ENCODE results near the gene LSAMP. TPM values are rescaled to one million over a fixed set of nuclear protein-coding genes. Genes with fewer than 3 reads are reported as not detected.

Gene LSAMP
- total RNA-seq, 4 donors from 2014 or later: 4.3 to 5.2 (median 5.0) TPM

- no peak for DNase-seq (ENCODE audit: low spot score in 2 of 2)
- no peaks in the 10 kb centered on the region for H3K36me3 ChIP-seq
- WGBS: 59% methylated on average over 3 of the region's 3 CpGs
- TF ChIP-seq, protein P1, sequence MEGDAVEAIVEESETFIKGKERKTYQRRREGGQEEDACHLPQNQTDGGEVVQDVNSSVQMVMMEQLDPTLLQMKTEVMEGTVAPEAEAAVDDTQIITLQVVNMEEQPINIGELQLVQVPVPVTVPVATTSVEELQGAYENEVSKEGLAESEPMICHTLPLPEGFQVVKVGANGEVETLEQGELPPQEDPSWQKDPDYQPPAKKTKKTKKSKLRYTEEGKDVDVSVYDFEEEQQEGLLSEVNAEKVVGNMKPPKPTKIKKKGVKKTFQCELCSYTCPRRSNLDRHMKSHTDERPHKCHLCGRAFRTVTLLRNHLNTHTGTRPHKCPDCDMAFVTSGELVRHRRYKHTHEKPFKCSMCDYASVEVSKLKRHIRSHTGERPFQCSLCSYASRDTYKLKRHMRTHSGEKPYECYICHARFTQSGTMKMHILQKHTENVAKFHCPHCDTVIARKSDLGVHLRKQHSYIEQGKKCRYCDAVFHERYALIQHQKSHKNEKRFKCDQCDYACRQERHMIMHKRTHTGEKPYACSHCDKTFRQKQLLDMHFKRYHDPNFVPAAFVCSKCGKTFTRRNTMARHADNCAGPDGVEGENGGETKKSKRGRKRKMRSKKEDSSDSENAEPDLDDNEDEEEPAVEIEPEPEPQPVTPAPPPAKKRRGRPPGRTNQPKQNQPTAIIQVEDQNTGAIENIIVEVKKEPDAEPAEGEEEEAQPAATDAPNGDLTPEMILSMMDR (IDR thresholded peaks at IDR 0.05): no peak
- no peak for TF ChIP-seq EP300 (IDR thresholded peaks at IDR 0.05)
- no peak for TF ChIP-seq POLR2A (IDR thresholded peaks at IDR 0.05)
- no peak for TF ChIP-seq POLR2AphosphoS5 (IDR thresholded peaks at IDR 0.05)
- no peaks in the 10 kb centered on the region for H3K9me3 ChIP-seq
- H3K27me3 ChIP-seq: no peaks in the 10 kb centered on the region
- no peak overlapping the region for H3K27ac ChIP-seq
- no peak overlapping the region for H3K4me3 ChIP-seq
- H3K4me1 ChIP-seq: no peaks in the 10 kb centered on the region
Measured at GRCh38 chr3:116188231-116188785, 257.0 kb downstream of the LSAMP start.

DNA sequence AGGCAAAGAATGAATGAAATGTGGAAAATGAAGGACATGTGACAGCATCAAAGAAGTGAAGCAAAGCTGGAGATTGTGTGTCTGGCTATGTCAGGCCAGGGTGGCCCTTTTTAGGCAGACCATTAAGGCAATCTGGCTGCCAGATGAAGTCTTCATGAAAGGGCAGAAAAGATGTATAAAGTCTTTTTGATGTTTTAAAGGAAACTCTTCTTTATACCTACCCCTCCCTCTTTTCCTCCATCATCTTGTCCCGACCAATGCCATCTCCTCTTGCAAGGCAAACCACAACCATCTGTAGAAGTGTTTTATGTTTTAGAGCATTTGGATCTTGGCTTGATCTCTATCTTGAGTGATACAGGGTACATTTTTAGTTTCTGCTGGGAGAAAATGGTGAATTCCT, 259.2 kb downstream of the LSAMP start:
- 35% methylated on average over 1 of the region's 1 CpG for WGBS
- no peak for DNase-seq (ENCODE audit: low spot score in 2 of 2)
- Histone ChIP-seq H3K4me3 (no peak overlapping the region), H3K27me3 (no peaks in the 10 kb centered on the region), H3K9me3 (no peaks in the 10 kb centered on the region), H3K27ac (no peak overlapping the region), H3K4me1 (no peaks in the 10 kb centered on the region), H3K36me3 (no peaks in the 10 kb centered on the region)
- TF ChIP-seq POLR2AphosphoS5 (IDR thresholded peaks at IDR 0.05) (no peak), EP300 (IDR thresholded peaks at IDR 0.05) (no peak), POLR2A (IDR thresholded peaks at IDR 0.05) (no peak)
- TF ChIP-seq, protein P1 (IDR thresholded peaks at IDR 0.05): no peak

- Histone ChIP-seq H3K27ac (no peak overlapping the region), H3K36me3 (no peaks in the 10 kb centered on the region), H3K4me3 (no peak overlapping the region), H3K27me3 (no peaks in the 10 kb centered on the region), H3K4me1 (no peaks in the 10 kb centered on the region), H3K9me3 (no peaks in the 10 kb centered on the region)
- TF ChIP-seq, protein P1 (IDR thresholded peaks at IDR 0.05): no peak
- TF ChIP-seq POLR2AphosphoS5 (IDR thresholded peaks at IDR 0.05) (no peak), POLR2A (IDR thresholded peaks at IDR 0.05) (no peak), EP300 (IDR thresholded peaks at IDR 0.05) (no peak)
- DNase-seq (ENCODE audit: low spot score in 2 of 2): no peak
Measured at GRCh38 chr3:116181159-116181558, 264.1 kb downstream of the LSAMP start.

- Histone ChIP-seq H3K27me3 (no peaks in the 10 kb centered on the region), H3K9me3 (no peaks in the 10 kb centered on the region), H3K4me3 (no peak overlapping the region), H3K27ac (no peak overlapping the region), H3K36me3 (no peaks in the 10 kb centered on the region), H3K4me1 (no peaks in the 10 kb centered on the region)
- TF ChIP-seq EP300 (IDR thresholded peaks at IDR 0.05): no peak
- TF ChIP-seq, protein P1 (IDR thresholded peaks at IDR 0.05): no peak
- no peak for TF ChIP-seq POLR2A (IDR thresholded peaks at IDR 0.05)
- no peak for TF ChIP-seq POLR2AphosphoS5 (IDR thresholded peaks at IDR 0.05)
- DNase-seq (ENCODE audit: low spot score in 2 of 2): no peak
- 69% methylated on average over 1 of the region's 1 CpG for WGBS
Measured at GRCh38 chr3:116179091-116179490, 266.2 kb downstream of the LSAMP start.

GRCh38 chr3:116176974-116177555, 268.2 kb downstream of the LSAMP start:
- DNase-seq (ENCODE audit: low spot score in 2 of 2): no peak
- Histone ChIP-seq H3K27ac (no peak overlapping the region), H3K9me3 (no peaks in the 10 kb centered on the region), H3K4me3 (no peak overlapping the region), H3K4me1 (no peaks in the 10 kb centered on the region), H3K36me3 (no peaks in the 10 kb centered on the region), H3K27me3 (no peaks in the 10 kb centered on the region)
- TF ChIP-seq POLR2A (IDR thresholded peaks at IDR 0.05) (no peak), POLR2AphosphoS5 (IDR thresholded peaks at IDR 0.05) (no peak), EP300 (IDR thresholded peaks at IDR 0.05) (no peak)
- TF ChIP-seq, protein P1 (IDR thresholded peaks at IDR 0.05): no peak
- WGBS: 31% methylated on average over 1 of the region's 1 CpG
